Measurements from ENCODE around the gene SLC38A6.
"Not testable (repeated sequence)": the region's sequence is repeated elsewhere in the genome, so short reads cannot be mapped to it uniquely, and the experiment has no call there.

SLC38A6 gene

GRCh38 chr14:61063461-61063860 is 82.4 kb downstream of the SLC38A6 start:
- DNase-seq: no peak

- DNase-seq: no peak
These were observed 83.2 kb downstream of the SLC38A6 start for GRCh38 chr14:61064210-61064609.

GRCh38 chr14:61064856-61065255 is 83.8 kb downstream of the SLC38A6 start:
- DNase-seq: no peak

GRCh38 chr14:61065656-61066055 is 84.6 kb downstream of the SLC38A6 start:
- no peak for DNase-seq

GRCh38 chr14:61072442-61072841 is 91.4 kb downstream of the SLC38A6 start:
- not testable (repeated sequence) for DNase-seq

- no peak for DNase-seq
These were observed 93.8 kb downstream of the SLC38A6 start for GRCh38 chr14:61074852-61075251.

- no peak for DNase-seq
These were observed 95.5 kb downstream of the SLC38A6 start for GRCh38 chr14:61076556-61076955.

GRCh38 chr14:61077437-61077836 is 96.4 kb downstream of the SLC38A6 start:
- no peak for DNase-seq

- no peak for DNase-seq
These were observed 97.1 kb downstream of the SLC38A6 start for GRCh38 chr14:61077951-61078720.

GRCh38 chr14:61080591-61081010 is 99.6 kb downstream of the SLC38A6 start:
- no peak for DNase-seq

- DNase-seq: no peak
These were observed 107.0 kb downstream of the SLC38A6 start for GRCh38 chr14:61088081-61088480.

GRCh38 chr14:61089126-61089750 is 108.2 kb downstream of the SLC38A6 start:
- no peak for DNase-seq

GRCh38 chr14:61090432-61091216 is 109.6 kb downstream of the SLC38A6 start:
- DNase-seq: no peak

- DNase-seq: no peak
These were observed 110.7 kb downstream of the SLC38A6 start for GRCh38 chr14:61091657-61092273.

- DNase-seq: not testable (repeated sequence)
These were observed 117.1 kb downstream of the SLC38A6 start for GRCh38 chr14:61098096-61098495.

- DNase-seq: no peak
These were observed 117.7 kb downstream of the SLC38A6 start for GRCh38 chr14:61098721-61099120.

- DNase-seq: no peak
These were observed 118.3 kb downstream of the SLC38A6 start for GRCh38 chr14:61099216-61099835.

GRCh38 chr14:61101803-61102548 is 120.9 kb downstream of the SLC38A6 start:
- DNase-seq: no peak

All from activated naive CD4-positive, alpha-beta T cell treated with Interleukin-2 at 50 U/mL for 16 hours (primary cell).